Erythroblast (primary cell): ENCODE measurements around the gene METTL22.
A peak's percentile ranks its signal among the peaks of the same experiment; 100 is the strongest.

Experiments
- DNase-seq, 2 experiments: peaks; one replicate each; lab custom pipeline; 2025; lab: John Stamatoyannopoulos, UW
- GATA1 ChIP-seq: IDR thresholded peaks from 2 replicates; pipeline ENCODE4 v1.6.1; 2011; ENCODE audit warnings: low read depth, mild to moderate bottlenecking, control low read depth, low read length, moderate library complexity
- POLR2A ChIP-seq: IDR thresholded peaks from 2 replicates; pipeline ENCODE4 v1.6.1; 2011; ENCODE audit warnings: mild to moderate bottlenecking, low read length

METTL22 gene

DNA sequence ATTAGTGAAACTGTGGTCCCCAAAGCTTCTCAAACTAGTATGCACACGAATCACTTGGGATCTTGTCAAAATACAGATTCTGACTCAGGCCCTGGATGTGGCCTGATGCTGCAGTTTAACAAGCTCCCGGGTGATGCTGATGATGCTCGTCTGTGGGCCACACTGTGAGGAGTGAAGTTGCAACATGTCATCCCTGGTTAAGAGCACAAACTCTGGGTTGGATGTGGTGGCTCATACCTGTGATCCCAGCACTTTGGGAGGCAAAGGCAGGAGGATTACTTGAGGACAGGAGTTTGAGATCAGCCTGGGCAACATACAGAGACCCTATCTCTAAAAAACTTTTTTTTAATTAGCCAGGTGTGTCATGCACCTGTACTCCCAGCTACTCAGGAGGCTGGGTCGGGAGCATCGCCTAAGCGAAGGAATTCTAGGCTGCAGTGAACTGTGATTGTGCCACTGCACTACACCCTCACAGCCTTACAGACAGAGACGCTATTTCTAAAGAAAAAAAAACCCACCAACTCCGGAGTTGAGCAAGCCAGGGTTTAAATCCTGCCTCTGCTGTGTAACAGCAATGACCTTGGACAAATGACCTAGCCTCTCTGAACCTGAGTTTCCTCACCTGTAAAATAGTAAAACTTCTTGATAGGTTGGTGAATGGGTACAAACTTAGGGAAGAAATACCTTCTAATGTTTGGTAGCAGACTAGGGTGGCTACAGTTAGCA, 28.5 kb downstream of the METTL22 start:
- TF ChIP-seq POLR2A (no peak), GATA1 (no peak)
- DNase-seq = no peak

DNA sequence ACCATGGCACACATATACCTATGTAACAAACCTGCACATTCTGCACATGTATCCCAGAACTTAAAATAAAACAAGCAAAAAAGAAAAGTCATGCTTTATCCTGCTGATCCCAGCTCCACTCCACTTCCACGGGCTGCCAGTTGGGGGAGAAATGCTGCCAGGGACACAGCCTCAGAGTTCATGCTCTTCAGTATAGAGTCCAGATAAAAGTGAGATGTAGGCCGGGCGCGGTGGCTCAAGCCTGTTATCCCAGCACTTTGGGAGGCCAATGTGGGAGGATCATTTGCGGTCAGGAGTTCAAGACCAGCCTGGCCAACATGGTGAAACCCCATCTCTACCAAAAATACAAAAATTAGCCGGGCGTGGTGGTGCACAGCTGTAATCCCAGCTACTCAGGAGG, 30.5 kb downstream of the METTL22 start:
- peak in 1 of 2 experiments; percentile 15 for DNase-seq

DNA sequence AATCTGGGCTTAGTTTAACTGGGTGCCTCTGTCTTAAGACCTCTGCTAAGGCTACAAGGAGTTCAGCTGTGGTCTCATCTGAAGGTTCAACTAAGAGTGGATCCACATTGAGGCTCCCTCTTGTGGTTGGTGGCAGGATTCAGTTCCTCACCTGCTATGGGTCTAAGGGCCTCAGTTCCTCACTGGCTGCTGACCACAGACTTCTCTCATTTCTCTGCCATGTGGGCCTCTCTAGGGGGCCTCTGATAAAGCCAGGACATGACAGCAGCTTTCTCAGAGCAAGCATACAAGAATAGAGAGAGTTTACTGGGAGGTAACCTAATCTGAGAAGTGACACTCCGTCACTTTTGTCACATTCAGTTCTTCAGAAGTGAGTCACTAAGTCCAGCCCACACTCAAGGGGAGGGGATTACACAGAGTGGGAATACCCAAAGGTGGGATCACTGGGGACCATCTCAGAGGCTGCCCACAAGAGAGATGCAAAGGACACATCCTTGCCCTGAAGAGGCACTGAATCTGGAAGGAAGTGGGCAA, 33.8 kb downstream of the METTL22 start:
- TF ChIP-seq GATA1 (no peak), POLR2A (no peak)
- DNase-seq = peak; percentile 55 to 69

DNA sequence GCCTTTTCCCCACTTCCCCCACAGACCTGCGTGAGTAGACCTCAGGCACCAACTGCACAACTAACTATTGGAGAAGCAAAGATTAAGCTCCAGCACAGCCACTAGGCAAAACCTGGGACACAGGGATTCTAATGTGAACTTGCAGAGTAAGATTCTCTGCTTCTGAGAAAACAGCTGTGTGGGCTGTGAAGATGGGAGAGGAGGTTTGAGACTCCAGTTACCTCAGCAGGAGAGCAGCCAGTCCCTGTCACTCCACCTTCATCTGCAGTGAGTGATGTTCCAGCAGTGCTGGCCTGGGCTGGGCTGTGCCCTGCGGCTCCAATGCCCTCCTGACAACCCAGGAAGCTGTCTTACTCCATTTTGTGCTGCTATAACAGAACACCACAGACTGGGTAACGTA, 34.9 kb downstream of the METTL22 start:
- TF ChIP-seq GATA1 = no peak
- TF ChIP-seq POLR2A = no peak
- no peak for DNase-seq

DNA sequence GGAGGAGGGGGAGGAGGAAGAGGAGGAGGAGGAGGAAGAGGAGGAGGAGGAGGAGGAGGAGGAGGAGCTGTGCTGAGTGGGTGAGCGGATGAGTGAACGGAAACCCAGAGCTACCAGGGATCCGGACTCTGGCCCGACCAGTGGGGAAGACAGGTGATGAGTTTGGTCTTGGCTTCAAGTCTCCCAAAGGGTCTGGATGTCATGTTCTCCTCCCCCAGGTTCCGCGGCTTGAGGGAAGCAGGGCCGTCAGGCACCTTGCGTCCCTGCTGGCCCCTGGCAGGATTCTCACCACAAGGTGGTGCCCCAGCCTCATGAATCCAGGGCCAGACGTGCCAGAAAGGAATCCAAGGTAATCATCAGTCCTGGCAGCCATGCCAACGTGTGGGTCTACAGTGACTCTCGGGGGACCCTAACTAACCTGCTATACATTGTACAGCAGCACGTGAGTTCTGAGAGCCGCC, 39.4 kb downstream of the METTL22 start:
- DNase-seq = peak; percentile 67 to 78
- TF ChIP-seq POLR2A = no peak
- no peak for TF ChIP-seq GATA1

DNA sequence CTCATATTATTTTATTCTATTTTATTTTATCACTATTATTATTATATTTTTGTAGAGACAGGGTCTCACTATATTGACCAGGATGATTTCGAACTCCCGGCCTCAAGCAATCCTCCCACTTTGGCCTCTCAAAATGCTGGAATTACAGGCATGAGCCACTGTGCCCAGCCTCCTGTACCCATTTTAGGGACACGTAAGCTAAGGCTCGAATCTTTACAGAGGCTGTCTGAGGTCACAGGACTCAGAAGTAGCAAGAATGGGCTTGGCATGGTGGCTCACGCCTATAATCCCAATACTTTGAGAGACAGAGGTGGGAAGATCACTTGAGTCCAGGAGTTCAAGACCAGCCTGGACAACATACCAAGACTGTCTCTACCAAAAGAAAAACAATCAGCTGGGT, 40.2 kb downstream of the METTL22 start:
- no peak for DNase-seq
- TF ChIP-seq GATA1 (no peak), POLR2A (no peak)

DNA sequence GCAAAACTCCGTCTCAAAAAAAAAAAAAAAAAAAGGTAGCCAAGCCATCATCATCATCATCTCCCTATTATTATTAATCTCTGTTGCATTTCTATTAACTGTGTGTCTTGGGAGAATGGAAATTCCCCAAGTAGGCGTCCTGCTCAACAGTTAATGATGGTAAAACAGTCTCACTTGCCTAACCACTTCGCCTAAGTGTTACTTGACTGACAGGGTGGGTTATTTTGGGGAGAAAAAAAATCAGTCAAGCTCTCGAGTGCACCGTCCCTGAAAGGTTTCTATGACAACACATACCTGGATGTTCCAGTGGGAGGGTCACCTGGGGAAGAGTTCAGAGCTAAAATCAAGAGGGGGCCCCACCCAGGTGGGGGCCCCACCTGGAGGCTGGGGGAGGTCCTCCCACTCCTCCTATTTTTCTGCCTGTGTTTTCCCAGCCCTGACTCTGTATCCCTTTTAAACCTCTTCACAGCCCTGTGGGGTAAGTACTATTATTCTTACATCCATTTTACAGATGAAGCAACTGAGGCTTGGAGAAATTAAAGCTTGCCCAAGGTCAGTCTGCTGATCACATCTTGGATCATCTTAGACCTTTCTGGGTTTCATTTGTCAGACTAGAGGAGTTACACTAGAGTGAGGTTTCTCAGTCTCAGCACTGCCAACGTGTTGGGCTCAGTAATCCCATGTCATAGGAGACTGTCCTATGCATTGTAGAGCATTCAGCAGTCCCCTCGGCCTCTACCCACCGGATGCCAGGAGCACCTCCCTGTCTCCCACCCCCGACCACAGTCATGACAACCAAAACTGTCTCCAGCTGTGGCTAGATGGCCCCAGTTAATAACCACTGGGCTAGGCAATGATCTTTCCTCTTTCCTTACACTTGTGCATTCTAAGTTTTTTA, 41.9 kb downstream of the METTL22 start:
- TF ChIP-seq POLR2A (no peak), GATA1 (no peak)
- no peak for DNase-seq

DNA sequence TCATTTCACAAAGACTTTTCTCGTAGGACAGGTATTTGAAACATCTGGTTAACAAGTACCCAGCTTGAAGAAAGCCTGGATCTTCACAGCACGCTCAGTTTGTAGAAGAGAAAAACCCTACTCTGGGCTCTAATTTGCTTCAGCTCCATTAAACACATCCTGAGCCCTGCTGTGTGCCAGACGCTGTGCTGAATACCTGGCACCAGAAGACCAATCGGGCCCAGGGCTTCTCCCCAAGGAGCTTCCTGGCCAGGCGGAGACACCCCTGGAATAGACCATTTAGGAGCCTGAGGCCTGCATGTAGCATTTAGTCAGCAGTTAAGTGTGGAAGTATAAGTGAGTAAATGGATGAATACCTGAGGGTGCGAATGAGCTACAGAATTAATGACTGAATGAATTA, 44.0 kb downstream of the METTL22 start:
- DNase-seq = no peak
- TF ChIP-seq GATA1 (no peak), POLR2A (no peak)

DNA sequence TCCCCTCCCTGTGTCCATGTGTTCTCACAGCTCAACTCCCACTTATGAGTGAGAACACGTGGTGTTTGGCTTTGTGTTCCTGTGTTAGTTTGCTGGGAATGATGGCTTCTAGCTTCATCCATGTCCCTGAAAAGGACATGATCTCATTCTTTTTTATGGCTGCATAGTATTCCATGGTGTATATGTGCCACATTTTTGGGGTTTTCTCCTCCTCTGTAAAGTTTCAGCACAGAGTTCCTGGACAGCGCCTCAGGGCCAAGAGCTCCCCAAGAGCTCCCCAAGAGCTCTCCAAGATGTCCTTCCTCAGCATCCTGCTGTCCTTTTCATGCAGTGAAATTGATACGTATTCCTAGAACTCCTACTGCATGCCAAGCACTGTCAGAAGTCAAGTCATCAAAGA, 46.0 kb downstream of the METTL22 start:
- DNase-seq = no peak
- TF ChIP-seq POLR2A = no peak

DNA sequence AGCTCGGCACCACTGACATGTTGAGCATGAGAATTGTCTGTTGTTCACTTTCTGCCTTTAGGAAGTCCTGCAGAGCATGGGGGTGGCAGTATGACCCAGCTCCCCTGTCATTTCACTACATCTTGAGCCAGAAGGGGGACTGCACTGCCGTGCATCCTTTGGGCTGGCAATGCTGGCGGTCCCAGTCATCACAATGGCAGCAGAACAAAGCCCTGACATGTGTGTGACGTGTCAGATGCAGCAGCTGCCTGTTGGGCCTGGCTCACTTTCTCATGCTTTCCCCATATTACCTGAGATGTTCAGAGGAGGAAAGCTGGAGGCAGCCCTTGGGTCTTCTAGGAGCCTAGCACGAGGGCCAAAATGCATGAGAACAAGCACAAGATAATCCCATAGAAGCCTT, 46.6 kb downstream of the METTL22 start:
- no peak for TF ChIP-seq GATA1
- no peak for TF ChIP-seq POLR2A
- DNase-seq = no peak

DNA sequence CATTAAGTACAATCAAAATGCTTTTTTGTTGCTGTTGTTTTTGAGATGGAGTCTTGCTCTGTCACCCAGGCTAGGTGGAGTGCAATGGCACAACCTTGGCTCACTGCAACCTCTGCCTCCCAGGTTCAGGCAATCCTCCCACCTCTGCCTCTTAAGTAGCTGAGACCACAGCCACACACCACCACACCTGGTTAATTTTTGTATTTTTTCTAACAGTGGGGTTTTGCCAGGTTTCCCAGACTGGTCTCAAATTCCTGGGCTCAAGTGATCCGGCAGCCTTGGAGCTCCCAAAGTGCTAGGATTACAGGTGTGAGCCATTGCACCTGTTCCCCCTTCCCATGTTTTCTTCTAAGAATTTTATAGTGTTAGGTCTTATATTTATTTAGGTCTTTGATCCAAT, 48.0 kb downstream of the METTL22 start:
- no peak for DNase-seq
- TF ChIP-seq POLR2A = no peak
- TF ChIP-seq GATA1 = no peak

DNA sequence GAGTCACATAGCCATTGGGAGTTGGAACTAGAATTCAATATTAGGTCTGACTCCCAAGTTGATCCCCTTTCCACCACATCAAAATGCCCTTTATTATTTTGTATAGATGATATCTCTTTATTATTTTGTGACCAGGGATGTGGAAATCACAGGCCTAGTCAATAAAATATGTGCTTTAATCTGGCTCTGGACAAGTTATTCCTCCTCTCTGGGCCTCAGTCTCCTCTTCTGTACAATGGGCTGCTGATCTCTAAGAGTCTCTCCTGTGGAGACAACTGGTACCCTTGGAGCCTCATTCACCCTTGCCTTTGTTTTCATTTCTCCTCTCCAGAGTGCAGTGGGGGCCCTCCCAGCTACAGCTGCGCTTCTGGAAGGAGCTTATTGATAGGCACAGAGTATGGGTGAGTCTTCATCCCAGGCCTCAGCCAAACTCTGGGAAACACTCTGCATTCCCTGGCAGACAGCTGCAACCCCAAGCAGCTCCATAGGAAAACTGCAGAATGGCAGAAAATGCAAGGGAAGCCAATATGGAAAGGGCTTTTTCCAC, 48.6 kb downstream of the METTL22 start:
- TF ChIP-seq POLR2A = no peak
- no peak for TF ChIP-seq GATA1
- DNase-seq = no peak

DNA sequence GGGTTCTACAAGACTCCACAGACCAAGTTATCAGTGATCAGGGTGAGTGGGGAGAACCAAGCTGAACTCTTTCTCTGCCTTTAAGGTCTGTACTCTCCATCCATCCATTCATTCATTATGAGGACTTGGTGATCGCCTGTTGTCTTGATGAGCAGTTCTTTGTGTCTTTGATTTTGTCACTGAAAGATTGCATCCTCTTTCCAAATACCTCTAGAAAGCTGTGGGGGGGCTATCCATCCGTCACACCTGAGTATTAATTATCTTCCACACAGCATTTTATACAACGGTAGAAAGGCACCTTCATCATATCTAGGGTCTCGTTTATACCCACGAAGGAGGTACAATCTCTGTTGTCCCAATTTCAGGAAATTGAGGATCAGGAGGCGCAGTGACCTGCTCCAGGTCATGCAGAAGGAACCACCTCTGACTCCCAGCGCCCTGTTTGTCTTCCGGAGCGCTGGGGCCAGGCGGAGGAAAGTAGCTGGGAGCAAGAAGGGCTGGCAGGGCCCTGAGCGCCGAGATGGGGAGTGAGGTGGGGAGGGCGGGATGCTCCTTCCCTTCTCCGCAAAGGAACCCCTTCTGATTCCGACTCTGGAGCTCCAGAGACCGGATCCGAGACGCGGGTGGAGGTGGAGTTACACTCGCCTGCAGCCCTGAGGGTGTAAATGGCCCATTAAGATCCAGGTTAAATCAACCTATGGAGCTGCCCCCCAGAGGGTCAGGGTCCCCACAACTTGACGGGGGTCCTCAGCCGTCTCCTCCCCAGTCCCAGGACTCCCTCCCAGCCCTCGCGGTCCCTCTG, 52.3 kb downstream of the METTL22 start:
- DNase-seq = no peak
- no peak for TF ChIP-seq GATA1
- TF ChIP-seq POLR2A = no peak

DNA sequence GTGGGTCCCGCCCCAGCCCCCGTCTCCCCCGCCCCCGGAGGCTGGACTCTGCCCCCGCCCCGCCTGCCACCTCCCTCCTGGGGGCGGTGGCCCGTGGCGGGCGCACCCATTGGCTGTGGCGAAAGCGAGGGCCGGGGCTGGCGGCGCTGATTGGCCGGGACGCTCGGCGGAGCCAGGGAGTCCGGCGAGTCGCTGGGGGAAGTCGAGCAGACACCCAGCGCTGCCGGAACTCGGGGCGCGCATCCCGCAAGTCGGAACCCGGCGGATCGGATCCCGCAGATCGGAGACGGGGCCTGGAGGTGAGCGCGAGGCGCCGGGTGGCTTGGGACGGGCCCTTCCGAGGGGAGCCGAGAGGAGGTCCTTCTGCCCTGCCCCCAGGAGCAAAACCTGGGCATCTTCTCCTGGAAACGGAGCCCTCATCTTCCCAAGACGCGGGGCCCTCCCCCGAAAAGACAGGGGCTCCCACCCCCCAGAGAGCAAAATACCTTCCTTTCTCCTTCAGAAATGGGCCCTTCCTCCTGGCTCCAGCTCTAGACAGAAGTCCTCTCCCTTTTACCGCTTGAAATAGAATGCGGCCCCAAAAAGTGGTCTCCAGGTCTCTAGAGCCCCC, 53.0 kb downstream of the METTL22 start, which contains the start of gene ABAT:
Gene ABAT (plus strand): TSS at position 205 of the 610 bp plus-strand sequence. CDS start 61,123 bp downstream, outside the sequence.
- TF ChIP-seq GATA1 (no peak), POLR2A (no peak)
- DNase-seq = peak; percentile 86 to 90
